CD4-positive, CD25-positive, alpha-beta regulatory T cell (primary cell): ENCODE measurements around the gene ZNF48. TPM values are rescaled to one million over a fixed set of nuclear protein-coding genes. Genes with fewer than 3 reads are reported as not detected.

Experiments used
- ATAC-seq, 2 donors: fragments of 150-1000 bp; cut with Tn5 transposase; one replicate each; pipeline ENCODE4 v1.10.0; 2021; ENCODE audit warnings: low read depth in 2 of 2, moderate number of reproducible peaks in 2 of 2, moderate library complexity in 1 of 2
- DNase-seq, 3 donors: peaks; one replicate each; pipeline versions ENCODE4 v3.0.0 to v3.0.0-alpha.2; 2012 to 2022; ENCODE audit warnings: mixed read lengths in 1 of 3
- H3K27ac ChIP-seq: one replicate; pipeline ENCODE4 v1.7.0; 2013; ENCODE audit warnings: mild to moderate bottlenecking, low read length; ENCODE audit not compliant: insufficient read depth, poor library complexity, severe bottlenecking
- H3K27me3 ChIP-seq: one replicate; pipeline ENCODE4 v1.7.0; 2013; ENCODE audit warnings: low read length; ENCODE audit not compliant: control insufficient read depth, insufficient read depth
- H3K36me3 ChIP-seq: one replicate; pipeline ENCODE4 v1.7.0; 2013; ENCODE audit warnings: mild to moderate bottlenecking, low read length, moderate library complexity; ENCODE audit not compliant: control insufficient read depth, insufficient read depth
- H3K4me1 ChIP-seq: 2 replicates; pipeline ENCODE4 v1.7.0; 2013; ENCODE audit warnings: mild to moderate bottlenecking, low read length; ENCODE audit not compliant: insufficient read depth, control insufficient read depth, poor library complexity, severe bottlenecking
- H3K4me3 ChIP-seq: one replicate; pipeline ENCODE4 v1.7.0; 2013; ENCODE audit warnings: low read depth, mild to moderate bottlenecking, low read length, moderate library complexity
- H3K9me3 ChIP-seq, 2 experiments: 1 replicate in 1 of 2; 2 replicates in 1 of 2; pipeline ENCODE4 v1.7.0; 2013; ENCODE audit warnings: low read length in 2 of 2, mild to moderate bottlenecking in 1 of 2, moderate library complexity in 1 of 2; ENCODE audit not compliant: control insufficient read depth in 2 of 2
- H3K27ac Mint-ChIP-seq, 3 donors: one replicate each; pipeline ENCODE4 v1.8.0; 2020 to 2022; ENCODE audit warnings: mild to moderate bottlenecking in 3 of 3, mixed read lengths in 3 of 3, moderate library complexity in 2 of 3
- H3K27me3 Mint-ChIP-seq: one replicate; pipeline ENCODE4 v1.8.0; 2022; ENCODE audit warnings: mild to moderate bottlenecking, mixed read lengths
- H3K36me3 Mint-ChIP-seq: one replicate; pipeline ENCODE4 v1.8.0; 2020; ENCODE audit warnings: mixed read lengths
- H3K4me1 Mint-ChIP-seq, 4 donors: one replicate each; pipeline ENCODE4 v1.8.0; 2020 to 2022; ENCODE audit warnings: mixed read lengths in 4 of 4, mild to moderate bottlenecking in 1 of 4
- H3K4me3 Mint-ChIP-seq, 4 donors: one replicate each; pipeline ENCODE4 v1.8.0; 2020 to 2022; ENCODE audit warnings: mild to moderate bottlenecking in 4 of 4, mixed read lengths in 4 of 4, moderate library complexity in 3 of 4
- H3K9me3 Mint-ChIP-seq, 7 donors: one replicate each; pipeline ENCODE4 v1.8.0; 2020 to 2022; ENCODE audit warnings: mixed read lengths in 7 of 7, mild to moderate bottlenecking in 3 of 7, moderate library complexity in 2 of 7
- polyA plus RNA-seq, 4 donors: library from polyadenylated mRNA; unstranded; fragments of 300-500 nt; fragmentation: Illumina TruSeq; gene quantifications; one replicate each; pipeline ENCODE4 v1.2.3, GENCODE V29; 2021
- total RNA-seq: library from RNA; stranded (reverse); gene quantifications from one replicate; pipeline ENCODE4 v1.2.3, GENCODE V29; 2022

The ZNF48 gene
- total and polyA plus RNA-seq, 5 donors from 2014 or later: 4.5 to 8.0 (median 6.5) TPM

- H3K27ac ChIP-seq: no peak overlapping the region
- no peaks in the 10 kb centered on the region for H3K27me3 ChIP-seq
- Mint-ChIP-seq H3K4me3 (peak overlapping the region in 1 of 4 donors; percentile 26), H3K27ac (peak overlapping the region in 2 of 3 donors; percentile 58 to 85), H3K9me3 (no peaks in the 10 kb centered on the region), H3K36me3 (peaks cover 29% of the 10 kb centered on the region), H3K4me1 (peaks cover 6 to 48% (median 37%) of the 10 kb centered on the region in 4 donors), H3K27me3 (no peaks in the 10 kb centered on the region)
- H3K9me3 ChIP-seq: no peaks in the 10 kb centered on the region
- no peak overlapping the region for H3K4me3 ChIP-seq
- ATAC-seq (no peak), DNase-seq (no peak)
- peaks cover 34% of the 10 kb centered on the region for H3K4me1 ChIP-seq
- peaks cover 23% of the 10 kb centered on the region for H3K36me3 ChIP-seq
Observed at GRCh38 chr16:30365200-30365599, 30.0 kb upstream of the ZNF48 start.

DNA sequence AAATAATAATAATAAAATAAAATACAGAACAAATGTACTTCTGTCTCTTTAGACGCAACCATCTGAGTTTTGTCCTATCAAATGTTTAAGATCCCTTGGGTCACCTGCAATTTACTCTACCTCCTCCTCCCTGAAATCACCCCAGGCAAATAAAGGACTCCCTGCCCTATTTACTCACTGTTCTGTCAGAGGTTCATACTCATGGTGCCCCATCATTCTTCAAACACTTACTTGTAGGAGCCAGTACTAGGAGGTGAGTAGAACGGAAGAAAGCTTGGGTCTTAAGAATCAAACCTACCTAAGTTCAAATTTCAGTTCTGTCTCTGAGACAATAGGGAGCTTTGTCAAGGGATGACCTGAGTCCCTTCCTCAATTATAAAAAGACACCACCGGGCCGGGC lies 28.7 kb upstream of the ZNF48 start:
- ATAC-seq (no peak), DNase-seq (no peak)
- no peak overlapping the region for H3K4me3 ChIP-seq
- H3K4me1 ChIP-seq: peaks cover 40% of the 10 kb centered on the region
- Mint-ChIP-seq H3K27me3 (no peaks in the 10 kb centered on the region), H3K9me3 (no peaks in the 10 kb centered on the region), H3K4me3 (peak overlapping the region; percentile 16 to 92 (median 82)), H3K36me3 (peaks cover 23% of the 10 kb centered on the region), H3K4me1 (peaks cover 6 to 59% (median 43%) of the 10 kb centered on the region in 4 donors), H3K27ac (peak overlapping the region in 2 of 3 donors; percentile 22 to 84)
- no peaks in the 10 kb centered on the region for H3K27me3 ChIP-seq
- H3K9me3 ChIP-seq: no peaks in the 10 kb centered on the region
- H3K27ac ChIP-seq: peak overlapping the region; percentile 30
- peaks cover 20% of the 10 kb centered on the region for H3K36me3 ChIP-seq

- no peak for DNase-seq
Observed at GRCh38 chr16:30367349-30368009, 27.7 kb upstream of the ZNF48 start.

DNA sequence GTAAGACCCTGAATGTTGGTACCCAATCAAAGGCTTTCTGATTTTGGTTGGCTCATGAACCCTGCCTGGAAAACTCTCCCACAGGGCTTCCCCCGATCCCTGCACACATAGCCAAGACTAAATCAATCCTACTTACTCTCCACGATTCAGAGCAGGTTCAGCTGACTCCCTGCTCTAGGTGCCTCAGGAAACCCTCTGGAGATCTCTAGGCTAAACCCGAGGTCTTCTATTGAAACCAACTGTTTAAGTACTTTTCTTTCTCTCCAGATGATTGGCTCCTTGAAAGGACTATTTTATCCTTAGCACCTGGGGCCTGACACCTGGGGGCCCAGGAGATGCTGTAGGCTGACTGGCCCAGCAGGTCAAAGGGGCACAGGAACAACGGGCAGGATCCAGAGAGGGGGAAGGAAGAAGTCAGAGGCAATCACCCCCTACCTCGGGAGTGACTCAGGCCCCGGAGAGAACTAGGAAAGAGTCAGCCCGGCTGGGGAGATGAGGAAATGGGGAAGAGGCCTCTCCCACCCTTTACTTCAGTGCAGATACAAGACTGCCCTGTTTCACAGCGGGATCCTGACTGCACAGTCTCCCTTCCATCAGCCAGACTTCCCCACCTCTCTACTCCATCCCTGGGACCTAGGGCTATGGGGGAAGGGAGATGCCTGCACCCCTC lies 27.0 kb upstream of the ZNF48 start:
- Histone ChIP-seq H3K4me1 (peaks cover 43% of the 10 kb centered on the region), H3K27ac (peak overlapping the region; percentile 72), H3K36me3 (peaks cover 9% of the 10 kb centered on the region), H3K4me3 (peak overlapping the region; percentile 83), H3K27me3 (no peaks in the 10 kb centered on the region), H3K9me3 (no peaks in the 10 kb centered on the region)
- ATAC-seq: no peak
- H3K4me3 Mint-ChIP-seq: peak overlapping the region; percentile 81 to 95 (median 87)
- H3K27me3 Mint-ChIP-seq: no peaks in the 10 kb centered on the region
- H3K9me3 Mint-ChIP-seq: no peaks in the 10 kb centered on the region
- H3K4me1 Mint-ChIP-seq: peaks cover 6 to 66% (median 46%) of the 10 kb centered on the region in 4 donors
- H3K36me3 Mint-ChIP-seq: peaks cover 17% of the 10 kb centered on the region
- no peak for DNase-seq
- H3K27ac Mint-ChIP-seq: peak overlapping the region; percentile 72 to 84 (median 80)

More at GRCh38 chr16:30367349-30368009, 27.7 kb upstream of the ZNF48 start:
- no peak for ATAC-seq
- peak overlapping the region; percentile 22 to 84 (median 80) for H3K27ac Mint-ChIP-seq
- Histone ChIP-seq H3K9me3 (no peaks in the 10 kb centered on the region), H3K36me3 (peaks cover 15% of the 10 kb centered on the region), H3K27ac (peak overlapping the region; percentile 55), H3K4me1 (peaks cover 43% of the 10 kb centered on the region), H3K27me3 (no peaks in the 10 kb centered on the region), H3K4me3 (peak overlapping the region; percentile 83)
- H3K36me3 Mint-ChIP-seq: peaks cover 20% of the 10 kb centered on the region
- H3K4me3 Mint-ChIP-seq: peak overlapping the region; percentile 81 to 95 (median 87)
- no peaks in the 10 kb centered on the region for H3K9me3 Mint-ChIP-seq
- no peaks in the 10 kb centered on the region for H3K27me3 Mint-ChIP-seq
- H3K4me1 Mint-ChIP-seq: peaks cover 6 to 63% (median 48%) of the 10 kb centered on the region in 4 donors

GRCh38 chr16:30368792-30369090 lies 26.5 kb upstream of the ZNF48 start:
- H3K4me1 Mint-ChIP-seq: peaks cover 6 to 66% (median 44%) of the 10 kb centered on the region in 4 donors
- peaks cover 43% of the 10 kb centered on the region for H3K4me1 ChIP-seq
- H3K4me3 Mint-ChIP-seq: peak overlapping the region; percentile 81 to 95 (median 87)
- H3K27me3 Mint-ChIP-seq: no peaks in the 10 kb centered on the region
- H3K36me3 ChIP-seq: peaks cover 5% of the 10 kb centered on the region
- H3K27ac ChIP-seq: peak overlapping the region; percentile 72
- H3K9me3 Mint-ChIP-seq: no peaks in the 10 kb centered on the region
- peak overlapping the region; percentile 83 for H3K4me3 ChIP-seq
- ATAC-seq (no peak), DNase-seq (no peak)
- no peaks in the 10 kb centered on the region for H3K9me3 ChIP-seq
- peak overlapping the region; percentile 72 to 84 (median 80) for H3K27ac Mint-ChIP-seq
- no peaks in the 10 kb centered on the region for H3K27me3 ChIP-seq
- H3K36me3 Mint-ChIP-seq: peaks cover 12% of the 10 kb centered on the region

DNA sequence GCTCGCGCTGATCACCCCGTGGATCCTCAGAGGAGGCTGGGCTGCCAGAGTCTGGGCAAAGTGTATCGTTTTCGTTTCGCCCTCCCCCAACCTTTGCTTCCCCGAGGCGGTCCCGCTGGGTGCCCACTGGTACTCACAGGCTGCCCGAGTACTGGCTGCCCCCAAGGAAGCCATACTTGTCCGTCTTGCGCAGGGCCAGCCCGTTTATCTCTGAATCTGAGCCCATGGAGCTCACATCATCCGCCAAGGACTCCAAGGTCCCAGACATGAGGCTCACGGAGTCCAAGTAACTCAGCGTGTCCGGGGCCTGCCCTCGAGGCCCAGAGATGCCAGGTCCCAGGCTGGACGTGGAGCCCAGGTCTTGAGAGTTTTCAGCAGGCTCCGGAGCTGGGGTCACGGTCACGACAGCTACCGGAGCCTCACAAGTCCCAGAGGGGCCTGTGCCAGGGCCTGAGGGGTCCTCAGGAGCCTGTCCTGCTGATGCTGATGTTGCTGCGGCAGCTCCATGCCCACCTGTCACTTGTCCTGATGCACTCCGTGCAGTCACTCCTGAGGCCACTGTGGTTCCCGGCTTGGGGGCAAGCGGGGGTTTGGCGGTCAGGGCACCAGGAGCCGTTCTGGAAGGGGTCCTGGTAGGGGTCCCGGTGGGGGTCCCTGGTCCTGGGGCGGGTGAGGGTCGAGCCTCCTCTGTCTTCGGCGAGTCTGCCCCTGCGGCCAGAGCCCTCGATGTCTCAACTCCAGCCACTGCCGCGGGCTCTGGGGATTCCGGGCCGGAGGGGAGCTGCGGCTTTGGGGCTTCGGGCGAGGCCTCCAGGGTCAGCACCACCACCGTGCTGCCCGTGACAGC lies 25.9 kb upstream of the ZNF48 start:
- H3K4me1 ChIP-seq: peaks cover 43% of the 10 kb centered on the region
- Mint-ChIP-seq H3K4me1 (peaks cover 6 to 65% (median 43%) of the 10 kb centered on the region in 4 donors), H3K4me3 (peak overlapping the region; percentile 81 to 95 (median 87)), H3K9me3 (no peaks in the 10 kb centered on the region), H3K27ac (peak overlapping the region; percentile 72 to 84 (median 80)), H3K27me3 (no peaks in the 10 kb centered on the region), H3K36me3 (peaks cover 11% of the 10 kb centered on the region)
- DNase-seq (peak in 1 of 3 donors; percentile 22), ATAC-seq (no peak)
- H3K9me3 ChIP-seq: no peaks in the 10 kb centered on the region
- H3K36me3 ChIP-seq: peaks cover 5% of the 10 kb centered on the region
- H3K27me3 ChIP-seq: no peaks in the 10 kb centered on the region
- H3K27ac ChIP-seq: peak overlapping the region; percentile 72
- H3K4me3 ChIP-seq: peak overlapping the region; percentile 83

- peak overlapping the region; percentile 88 for H3K27ac ChIP-seq
- H3K27me3 ChIP-seq: no peaks in the 10 kb centered on the region
- no peak for DNase-seq
- peaks cover 43% of the 10 kb centered on the region for H3K4me1 ChIP-seq
- Mint-ChIP-seq H3K4me3 (peak overlapping the region; percentile 79 to 94 (median 89)), H3K4me1 (peaks cover 6 to 60% (median 41%) of the 10 kb centered on the region in 4 donors), H3K36me3 (peaks cover 8% of the 10 kb centered on the region), H3K27ac (peak overlapping the region; percentile 91 to 98 (median 95)), H3K27me3 (no peaks in the 10 kb centered on the region), H3K9me3 (no peaks in the 10 kb centered on the region)
- no peak for ATAC-seq
- H3K36me3 ChIP-seq: no peaks in the 10 kb centered on the region
- no peak overlapping the region for H3K4me3 ChIP-seq
- H3K9me3 ChIP-seq: no peaks in the 10 kb centered on the region
Observed at GRCh38 chr16:30369938-30370455, 25.2 kb upstream of the ZNF48 start.
